Measurements from ENCODE around the gene SENP2. TPM values are rescaled to one million over a fixed set of nuclear protein-coding genes. Genes with fewer than 3 reads are reported as not detected.

The SENP2 gene
- total RNA-seq, 8 experiments from 2014 or later, result 22.5 to 45.7 (median 29.8) TPM

DNA sequence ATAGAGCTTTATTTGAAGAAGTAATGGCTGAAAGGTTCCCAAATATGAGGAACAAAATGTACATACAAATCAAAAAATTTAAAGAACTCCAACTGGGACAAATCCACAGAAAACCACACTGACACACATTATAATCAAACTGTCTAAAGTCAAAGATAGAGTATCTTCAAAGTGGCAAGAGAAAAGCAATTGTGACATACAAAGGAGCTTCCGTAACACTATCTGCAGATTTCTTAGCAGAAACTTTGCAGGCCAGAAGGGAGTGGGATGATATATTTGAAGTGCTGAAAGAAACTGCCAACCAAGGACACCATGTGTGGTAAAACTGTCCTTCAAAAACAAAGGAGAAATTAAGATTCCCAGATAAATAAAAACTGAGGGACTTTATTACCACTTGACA lies 91.9 kb downstream of the SENP2 start:
- 83 to 100% (median 96%) methylated on average over 1 of the region's 1 CpG; no CpG with 5 or more reads in 2 of the 10 experiments for WGBS, 10 experiments

GRCh38 chr3:185680231-185680630 lies 94.1 kb downstream of the SENP2 start:
- no peak for ATAC-seq (replicated peaks in 6 of 8)
- 16 to 100% (median 90%) methylated on average over 1 to 4 of the region's 4 CpGs; no CpG with 5 or more reads in 1 of the 10 experiments for WGBS, 10 experiments
- Histone ChIP-seq H3K4me3 (no peak overlapping the region), H3K27ac (no peak overlapping the region), H3K4me1 (replicated peaks in 1 of 2) (no peaks in the 10 kb centered on the region)
- in situ Hi-C loops (cut with MboI; ENCODE audit: low pct_unique_long_range_greater_than_20kb in 2 of 9, low sequenced_read_pairs in 9 of 9, unreplicated experiment in 9 of 9), result no loop called here

More for the DNA sequence above, 91.9 kb downstream of the SENP2 start:
- no peak for ATAC-seq (replicated peaks in 6 of 8)
- no peak overlapping the region for H3K27ac ChIP-seq
- H3K4me3 ChIP-seq, result no peak overlapping the region
- in situ Hi-C loops (cut with MboI; ENCODE audit: low pct_unique_long_range_greater_than_20kb in 2 of 9, low sequenced_read_pairs in 9 of 9, unreplicated experiment in 9 of 9), result no loop called here
- H3K4me1 ChIP-seq (replicated peaks in 1 of 2), result no peaks in the 10 kb centered on the region

Other genes starting within 250 kb of the SENP2 start
- 10 to 100 TPM in 7 of 8 experiments, 1 to 10 TPM in 1; 8.5 to 41.1 (median 14.4) TPM for gene MAP3K13, start 223.2 kb upstream of the SENP2 start, total RNA-seq
- gene TMEM41A, start 87.3 kb upstream of the SENP2 start, total RNA-seq, result 10 to 100 TPM in 7 of 8 experiments, 1 to 10 TPM in 1; 9.7 to 16.6 (median 13.2) TPM
- gene LIPH, start 33.7 kb upstream of the SENP2 start, total RNA-seq, result 10 to 100 TPM in 3 of 8 experiments, 1 to 10 TPM in 1, under 1 TPM in 4; 0.05 to 17.8 (median 1.5) TPM
- 10 to 100 TPM; 25.9 to 78.2 (median 48.3) TPM for gene IGF2BP2, start 238.7 kb downstream of the SENP2 start, total RNA-seq